GM12801 (cell line): ENCODE data around the gene CALN1.

Source experiments
- TF ChIP-seq, protein P1 (sequence below): IDR thresholded peaks from one replicate; pipeline ENCODE4 v1.5.1; 2011; ENCODE audit warnings: control low read depth; ENCODE audit not compliant: insufficient read length; ENCODE audit errors: extremely low read depth

Gene CALN1

DNA sequence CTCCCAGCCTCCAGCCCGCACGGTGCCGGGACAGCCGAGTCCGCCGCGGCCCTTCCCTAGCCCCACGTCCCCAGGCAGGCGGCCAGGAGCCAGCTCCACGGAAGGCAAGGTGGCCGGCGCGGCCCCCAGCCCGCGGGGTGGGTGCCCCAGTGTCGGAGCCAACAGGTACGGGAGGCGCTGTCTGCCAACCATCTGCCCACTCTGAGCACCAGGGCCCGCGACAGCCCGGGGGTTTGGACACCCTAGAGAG is 75.8 kb downstream of the CALN1 start:
- TF ChIP-seq, protein P1, sequence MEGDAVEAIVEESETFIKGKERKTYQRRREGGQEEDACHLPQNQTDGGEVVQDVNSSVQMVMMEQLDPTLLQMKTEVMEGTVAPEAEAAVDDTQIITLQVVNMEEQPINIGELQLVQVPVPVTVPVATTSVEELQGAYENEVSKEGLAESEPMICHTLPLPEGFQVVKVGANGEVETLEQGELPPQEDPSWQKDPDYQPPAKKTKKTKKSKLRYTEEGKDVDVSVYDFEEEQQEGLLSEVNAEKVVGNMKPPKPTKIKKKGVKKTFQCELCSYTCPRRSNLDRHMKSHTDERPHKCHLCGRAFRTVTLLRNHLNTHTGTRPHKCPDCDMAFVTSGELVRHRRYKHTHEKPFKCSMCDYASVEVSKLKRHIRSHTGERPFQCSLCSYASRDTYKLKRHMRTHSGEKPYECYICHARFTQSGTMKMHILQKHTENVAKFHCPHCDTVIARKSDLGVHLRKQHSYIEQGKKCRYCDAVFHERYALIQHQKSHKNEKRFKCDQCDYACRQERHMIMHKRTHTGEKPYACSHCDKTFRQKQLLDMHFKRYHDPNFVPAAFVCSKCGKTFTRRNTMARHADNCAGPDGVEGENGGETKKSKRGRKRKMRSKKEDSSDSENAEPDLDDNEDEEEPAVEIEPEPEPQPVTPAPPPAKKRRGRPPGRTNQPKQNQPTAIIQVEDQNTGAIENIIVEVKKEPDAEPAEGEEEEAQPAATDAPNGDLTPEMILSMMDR = no peak

DNA sequence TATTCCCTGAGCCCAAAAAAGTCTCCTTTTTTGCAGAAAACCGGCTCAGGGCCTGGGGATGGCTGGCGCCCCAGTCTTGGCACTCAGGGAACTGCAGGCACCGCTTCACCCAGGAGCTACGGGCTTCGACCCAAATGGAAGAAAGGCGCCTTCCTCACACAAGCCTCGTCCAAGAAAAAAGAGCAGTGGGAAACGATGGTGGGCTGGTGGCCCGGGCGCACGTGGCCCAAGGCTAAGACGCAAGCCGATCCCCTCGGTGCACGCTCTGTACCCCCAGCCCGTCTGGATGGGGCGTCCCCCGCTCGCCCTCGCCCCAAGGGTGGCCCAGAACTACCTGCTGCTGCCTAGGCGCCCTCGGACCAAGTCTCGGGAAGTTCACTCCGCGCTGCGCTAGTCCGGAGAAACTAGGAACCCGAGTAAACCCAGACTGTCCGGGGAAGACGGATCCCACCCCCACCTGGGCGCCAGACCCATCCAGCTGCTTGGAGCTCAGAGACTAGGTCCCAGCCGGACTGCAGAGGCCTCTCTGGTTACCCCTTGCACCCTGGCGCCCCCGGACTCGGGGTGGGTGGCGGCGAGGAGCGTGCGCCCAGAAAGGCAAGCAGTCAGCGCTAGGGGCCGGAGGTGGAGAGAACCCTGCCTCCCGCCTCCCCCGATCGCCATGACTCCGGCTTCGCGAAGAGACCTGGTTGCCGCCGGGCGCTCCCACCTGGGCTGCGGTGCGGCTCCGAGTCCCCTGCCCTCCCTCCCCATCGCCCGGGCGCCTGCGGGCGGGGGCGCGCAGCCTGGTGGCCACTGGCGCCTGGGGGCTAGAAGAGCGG is 76.4 kb downstream of the CALN1 start:
- TF ChIP-seq, protein P1 = no peak

- TF ChIP-seq, protein P1 = no peak
Observed at GRCh38 chr7:72334698-72335097, 77.4 kb downstream of the CALN1 start.

DNA sequence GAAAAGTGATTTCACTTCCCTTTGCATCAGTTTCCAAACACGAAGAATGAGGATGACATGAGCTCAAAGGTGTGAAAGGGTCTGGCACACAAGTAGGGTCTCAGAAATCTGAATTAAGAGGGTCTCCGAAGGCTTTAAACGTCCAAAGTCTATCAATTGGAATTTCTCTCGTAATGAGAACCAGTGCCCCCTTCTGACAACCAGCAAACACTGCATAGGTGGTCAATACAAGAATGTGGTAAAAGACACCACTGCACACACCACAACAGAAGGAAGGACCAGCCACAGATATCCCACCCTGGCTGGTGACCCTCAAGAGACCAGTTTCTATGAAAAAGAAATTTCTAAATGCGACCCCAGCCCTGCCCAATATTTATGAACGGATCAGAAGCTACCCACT is 78.1 kb downstream of the CALN1 start:
- TF ChIP-seq, protein P1 = no peak

DNA sequence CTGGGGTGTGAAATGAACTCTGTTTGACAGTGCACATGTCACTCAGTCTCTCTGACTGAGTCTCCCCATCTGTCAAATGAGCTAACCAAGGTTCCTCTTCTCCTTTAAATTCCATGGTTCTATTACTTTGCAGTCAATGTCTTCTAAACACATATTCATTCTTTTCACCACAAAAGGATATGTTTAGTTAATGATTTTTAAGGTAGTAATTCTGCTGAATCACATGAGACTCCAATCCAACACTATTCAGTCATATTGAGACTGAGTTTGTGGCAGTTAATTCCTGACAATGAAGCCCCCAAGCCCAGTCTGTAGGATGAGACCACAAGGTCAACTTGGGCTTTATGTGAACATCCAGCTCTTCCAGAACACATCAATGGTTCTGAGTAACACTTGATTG is 85.3 kb downstream of the CALN1 start:
- TF ChIP-seq, protein P1 = no peak

DNA sequence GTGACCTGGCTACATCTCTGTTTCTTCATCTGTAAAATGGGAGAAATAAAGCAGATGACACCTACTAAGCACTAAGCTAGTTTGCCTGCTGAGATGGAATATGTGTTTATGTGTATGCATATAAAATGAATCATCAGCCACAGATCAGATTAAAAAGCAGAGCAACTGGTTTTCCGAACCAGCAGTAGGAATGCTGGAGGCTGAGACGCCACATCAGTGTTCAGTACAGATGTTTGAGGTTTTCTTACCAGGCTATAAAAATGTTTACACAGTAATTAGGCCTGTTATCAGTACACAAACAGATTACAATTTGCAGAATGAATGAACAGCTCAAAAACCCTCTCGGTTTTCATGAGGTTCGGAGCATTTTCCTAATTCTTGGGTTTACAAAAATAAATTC is 85.8 kb downstream of the CALN1 start:
- TF ChIP-seq, protein P1 = no peak

DNA sequence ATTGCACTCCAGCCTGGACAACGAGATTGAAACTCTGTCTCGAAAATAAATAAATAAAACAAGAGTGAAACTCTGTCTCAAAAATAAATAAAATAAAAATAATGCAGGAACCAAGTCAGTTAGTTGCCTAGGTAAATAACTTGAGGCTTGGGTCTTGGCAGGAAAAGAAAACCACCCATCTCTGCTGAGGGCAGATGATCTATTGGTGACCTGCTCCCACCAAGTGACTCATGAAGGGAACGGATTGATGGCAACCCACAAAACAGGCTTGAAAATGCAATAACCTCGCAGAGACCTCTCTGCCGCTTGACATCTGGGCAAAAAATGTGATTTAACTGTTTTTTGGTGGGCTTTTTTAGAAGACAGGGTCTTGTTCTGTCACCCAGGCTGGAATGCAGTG is 86.6 kb downstream of the CALN1 start:
- TF ChIP-seq, protein P1 = no peak

GRCh38 chr7:72321637-72322036 is 90.5 kb downstream of the CALN1 start:
- TF ChIP-seq, protein P1 = no peak
